Fibroblast of lung (primary cell): ENCODE data around the gene GIMAP1. TPM values are rescaled to one million over a fixed set of nuclear protein-coding genes. Genes with fewer than 3 reads are reported as not detected.

Source experiments
- DNase-seq, 2 donors: peaks; one replicate each; pipeline versions ENCODE4 v3.0.0 to v3.0.0-alpha.2; 2010; ENCODE audit warnings: low read depth in 2 of 2
- H2AFZ ChIP-seq: 2 replicates; pipeline ENCODE4 v1.5.1; 2012; ENCODE audit warnings: low read length, control low read depth, inconsistent platforms
- H3K27ac ChIP-seq: 2 replicates; pipeline ENCODE4 v1.5.1; 2011; ENCODE audit warnings: low read length, control low read depth; ENCODE audit not compliant: insufficient read depth
- H3K27me3 ChIP-seq: 2 replicates; pipeline ENCODE4 v1.5.1; 2011; ENCODE audit warnings: mild to moderate bottlenecking, low read length; ENCODE audit not compliant: control insufficient read depth, insufficient read depth
- H3K36me3 ChIP-seq: 2 replicates; pipeline ENCODE4 v1.5.1; 2011; ENCODE audit warnings: low read length; ENCODE audit not compliant: control insufficient read depth, insufficient read depth
- H3K4me1 ChIP-seq: 2 replicates; pipeline ENCODE4 v1.5.1; 2011; ENCODE audit warnings: low read length; ENCODE audit not compliant: control insufficient read depth, insufficient read depth; ENCODE audit errors: extremely low read depth
- H3K4me2 ChIP-seq: 2 replicates; pipeline ENCODE4 v1.5.1; 2011; ENCODE audit warnings: low read length, control low read depth; ENCODE audit not compliant: insufficient read depth; ENCODE audit errors: extremely low read depth
- H3K4me3 ChIP-seq, 4 experiments: fragments of 200-600 bp in 1 of 4; sonication (generic) in 1 of 4; replicated peaks in 1 of 4; 2 replicates each; pipeline ENCODE4 v1.5.1; 2011 to 2016; ENCODE audit warnings: low read length in 4 of 4, low read depth in 3 of 4, mild to moderate bottlenecking in 3 of 4, control low read depth in 2 of 4, inconsistent platforms in 1 of 4, mixed read lengths in 1 of 4; ENCODE audit not compliant: insufficient read depth in 1 of 4; ENCODE audit errors: control extremely low read depth in 1 of 4
- H3K79me2 ChIP-seq: 2 replicates; pipeline ENCODE4 v1.5.1; 2012; ENCODE audit warnings: mild to moderate bottlenecking, low read length, inconsistent platforms; ENCODE audit not compliant: control insufficient read depth, insufficient read depth
- H3K9ac ChIP-seq: 2 replicates; pipeline ENCODE4 v1.5.1; 2011; ENCODE audit warnings: mild to moderate bottlenecking, low read length, control low read depth; ENCODE audit not compliant: insufficient read depth
- H3K9me3 ChIP-seq: 2 replicates; pipeline ENCODE4 v1.5.1; 2012; ENCODE audit warnings: low read depth, low read length; ENCODE audit not compliant: control insufficient read depth, insufficient read depth
- H4K20me1 ChIP-seq: 2 replicates; pipeline ENCODE4 v1.5.1; 2011; ENCODE audit warnings: low read length; ENCODE audit not compliant: control insufficient read depth, insufficient read depth; ENCODE audit errors: extremely low read depth
- CTCF ChIP-seq, 2 donors: IDR thresholded peaks in 1 of 2; conservative IDR thresholded peaks in 1 of 2; 1 replicate in 1 of 2; 2 replicates in 1 of 2; pipeline ENCODE4 v1.5.1; 2011 to 2012; ENCODE audit warnings: low read length in 2 of 2, control low read depth in 1 of 2, inconsistent platforms in 1 of 2, low read depth in 1 of 2, mild to moderate bottlenecking in 1 of 2
- EZH2 ChIP-seq: IDR thresholded peaks from 2 replicates; pipeline ENCODE4 v1.5.1; 2012; ENCODE audit warnings: low read length, control low read depth, mild to moderate bottlenecking; ENCODE audit errors: missing control alignments
- polyA plus RNA-seq, 2 donors: library from polyadenylated mRNA; depleted of rRNA in 1 of 2; stranded (reverse) in 1 of 2; unstranded in 1 of 2; fragments of >200 nt; gene quantifications; 2 replicates each; pipeline ENCODE4 v1.2.1, GENCODE V29; 2011 to 2012; ENCODE audit warnings: missing spikeins in 1 of 2
- total RNA-seq: library from RNA; depleted of rRNA; stranded (reverse); fragments of >200 nt; gene quantifications from 2 replicates; pipeline ENCODE4 v1.2.1, GENCODE V29; 2014

Gene GIMAP1
- total and polyA plus RNA-seq, 2 donors (not counting 1 experiment from before 2014, with no cell fraction given) = under 0.01 to 0.01 TPM

DNA sequence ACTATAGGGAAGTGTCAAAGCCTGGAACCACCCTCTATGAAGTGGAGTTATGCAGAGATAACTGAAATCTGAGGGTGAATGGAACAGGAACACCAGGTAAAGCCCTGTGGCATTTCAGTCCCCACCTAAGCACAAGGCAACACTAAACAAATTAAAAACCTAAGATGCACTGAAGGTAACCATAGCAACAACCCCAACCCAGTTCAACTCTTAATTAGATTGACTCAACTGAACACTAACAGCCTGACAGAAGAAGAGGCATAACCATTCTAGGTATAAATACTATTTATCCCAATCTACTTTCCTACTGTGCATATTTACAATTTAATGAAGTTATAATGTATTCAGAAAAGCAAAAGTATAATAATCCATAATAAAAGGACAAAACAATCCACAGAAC lies 11.6 kb downstream of the GIMAP1 start:
- Histone ChIP-seq H3K4me2 (no peak overlapping the region), H3K27me3 (no peaks in the 10 kb centered on the region), H2AFZ (no peak overlapping the region), H4K20me1 (no peaks in the 10 kb centered on the region), H3K9ac (no peak overlapping the region), H3K27ac (no peak overlapping the region), H3K4me3 (no peak overlapping the region), H3K4me1 (no peaks in the 10 kb centered on the region), H3K9me3 (no peaks in the 10 kb centered on the region), H3K36me3 (no peaks in the 10 kb centered on the region), H3K79me2 (no peaks in the 10 kb centered on the region)
- no peak for DNase-seq
- no peak for TF ChIP-seq CTCF (conservative IDR thresholded peaks at IDR 0.05 in 1 of 2, IDR thresholded peaks at IDR 0.05 in 1 of 2; ENCODE audit: low read depth in 1 of 2, low read length in 2 of 2)
- no peak for TF ChIP-seq EZH2

GRCh38 chr7:150728609-150729008 lies 12.2 kb downstream of the GIMAP1 start:
- H3K4me3 ChIP-seq = no peak overlapping the region
- H3K36me3 ChIP-seq = no peaks in the 10 kb centered on the region
- no peak overlapping the region for H2AFZ ChIP-seq
- DNase-seq = no peak
- no peak overlapping the region for H3K27ac ChIP-seq
- H3K27me3 ChIP-seq = no peaks in the 10 kb centered on the region
- H3K79me2 ChIP-seq = no peaks in the 10 kb centered on the region
- no peaks in the 10 kb centered on the region for H4K20me1 ChIP-seq
- no peak overlapping the region for H3K4me2 ChIP-seq
- TF ChIP-seq CTCF (conservative IDR thresholded peaks at IDR 0.05 in 1 of 2, IDR thresholded peaks at IDR 0.05 in 1 of 2; ENCODE audit: low read depth in 1 of 2, low read length in 2 of 2) (no peak), EZH2 (no peak)
- no peaks in the 10 kb centered on the region for H3K4me1 ChIP-seq
- H3K9me3 ChIP-seq = no peaks in the 10 kb centered on the region
- no peak overlapping the region for H3K9ac ChIP-seq

DNA sequence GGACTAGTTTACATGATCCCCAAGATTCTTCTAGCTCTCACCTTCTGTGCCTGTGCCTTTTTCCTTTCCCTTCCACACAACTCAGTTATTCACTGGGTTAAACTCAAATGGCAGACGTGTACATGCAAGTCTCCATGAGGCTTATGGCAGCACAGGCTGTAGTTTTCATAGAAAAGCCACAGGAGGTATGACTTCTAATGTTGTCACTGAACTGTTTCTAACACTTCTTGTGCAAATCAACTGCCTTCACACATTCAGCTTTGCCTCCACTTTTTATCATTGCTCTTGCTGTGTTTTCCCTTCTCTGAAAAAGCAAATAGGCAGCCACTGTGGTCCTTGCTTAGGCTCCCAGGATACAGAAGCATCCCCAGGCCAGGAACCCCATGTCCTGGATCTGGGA lies 15.5 kb downstream of the GIMAP1 start:
- no peak overlapping the region for H3K4me3 ChIP-seq
- H3K36me3 ChIP-seq = no peaks in the 10 kb centered on the region
- H3K4me1 ChIP-seq = no peaks in the 10 kb centered on the region
- H3K9me3 ChIP-seq = no peaks in the 10 kb centered on the region
- H3K27ac ChIP-seq = no peak overlapping the region
- no peaks in the 10 kb centered on the region for H4K20me1 ChIP-seq
- H3K4me2 ChIP-seq = no peak overlapping the region
- no peak for TF ChIP-seq EZH2
- no peak for TF ChIP-seq CTCF (conservative IDR thresholded peaks at IDR 0.05 in 1 of 2, IDR thresholded peaks at IDR 0.05 in 1 of 2; ENCODE audit: low read depth in 1 of 2, low read length in 2 of 2)
- DNase-seq = no peak
- no peaks in the 10 kb centered on the region for H3K27me3 ChIP-seq
- no peak overlapping the region for H3K9ac ChIP-seq
- H3K79me2 ChIP-seq = no peaks in the 10 kb centered on the region
- H2AFZ ChIP-seq = no peak overlapping the region
